AG10803 (cell line): Measurements from ENCODE around the gene FAM228A.

ENCODE experiments used
- DNase-seq: peaks from one replicate; pipeline ENCODE4 v3.0.0; 2010; ENCODE audit warnings: low read depth
- H3K4me3 ChIP-seq: 2 replicates; pipeline ENCODE4 v1.5.1; 2011; ENCODE audit warnings: mild to moderate bottlenecking, low read length, control low read depth
- CTCF ChIP-seq: conservative IDR thresholded peaks from 2 replicates; pipeline ENCODE4 v1.5.1; 2011; ENCODE audit warnings: mild to moderate bottlenecking, low read length, control low read depth, inconsistent platforms

The FAM228A gene

GRCh38 chr2:24208490-24208889, 33.6 kb downstream of the FAM228A start:
- no peak for TF ChIP-seq CTCF
- DNase-seq = no peak
- no peak overlapping the region for H3K4me3 ChIP-seq

DNA sequence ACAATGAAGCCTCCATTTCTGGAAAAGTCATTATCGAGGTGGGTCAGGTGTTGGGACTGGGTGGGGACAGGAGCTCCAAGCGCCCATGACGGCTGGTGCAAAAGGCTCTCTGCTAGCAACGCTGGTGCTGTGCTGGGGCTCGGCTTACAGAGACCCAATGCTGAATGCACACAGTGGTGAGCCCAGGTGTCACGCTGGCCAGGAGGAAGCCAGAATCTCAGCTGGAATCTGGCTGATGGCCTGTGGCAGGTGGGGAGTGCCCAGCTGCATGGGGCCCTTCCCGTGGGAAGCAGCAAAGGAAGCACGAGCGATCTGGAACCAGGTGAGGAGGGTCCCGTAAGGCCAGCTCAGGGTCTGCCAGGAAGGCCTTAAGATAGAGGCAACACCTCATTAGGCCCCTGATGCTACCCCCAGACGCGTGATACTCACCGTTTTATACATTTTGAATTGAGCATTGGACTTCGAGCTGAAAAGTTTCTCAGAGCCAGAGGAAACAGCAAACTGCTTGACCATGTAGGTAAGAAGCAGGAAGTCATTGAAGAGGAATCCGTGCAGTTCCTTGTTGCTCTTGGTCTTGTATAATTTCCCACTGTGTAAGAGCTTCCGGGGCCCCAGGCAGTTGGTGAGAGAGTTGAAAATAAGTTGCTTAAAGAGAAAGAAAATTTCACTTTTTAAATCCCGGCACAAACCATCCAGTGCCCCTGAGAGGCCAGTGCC, 34.7 kb downstream of the FAM228A start:
- DNase-seq = no peak
- H3K4me3 ChIP-seq = no peak overlapping the region
- TF ChIP-seq CTCF = no peak

- no peak for TF ChIP-seq CTCF
- no peak overlapping the region for H3K4me3 ChIP-seq
- no peak for DNase-seq
These were observed 35.2 kb downstream of the FAM228A start for GRCh38 chr2:24210106-24210455.

DNA sequence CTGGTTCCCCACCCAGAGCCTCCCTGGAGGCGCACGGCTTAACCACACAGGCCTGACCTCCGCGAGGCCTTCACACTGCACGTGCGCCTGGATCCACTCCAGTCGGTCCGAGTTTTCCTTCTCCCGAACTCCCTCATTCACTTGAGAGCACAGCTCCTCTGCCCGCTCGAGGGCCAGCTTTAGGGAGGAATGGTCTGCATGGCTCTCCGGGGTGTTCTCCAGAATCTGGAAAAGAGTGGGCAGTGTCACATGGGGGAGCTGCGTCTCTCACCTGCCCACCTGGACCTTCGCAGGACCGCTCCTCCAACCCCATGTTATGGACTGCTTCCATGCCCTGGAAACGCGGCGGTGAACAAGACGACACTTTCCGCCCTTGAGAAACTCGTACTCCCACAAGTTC, 35.9 kb downstream of the FAM228A start:
- H3K4me3 ChIP-seq = no peak overlapping the region
- TF ChIP-seq CTCF = no peak
- no peak for DNase-seq

DNA sequence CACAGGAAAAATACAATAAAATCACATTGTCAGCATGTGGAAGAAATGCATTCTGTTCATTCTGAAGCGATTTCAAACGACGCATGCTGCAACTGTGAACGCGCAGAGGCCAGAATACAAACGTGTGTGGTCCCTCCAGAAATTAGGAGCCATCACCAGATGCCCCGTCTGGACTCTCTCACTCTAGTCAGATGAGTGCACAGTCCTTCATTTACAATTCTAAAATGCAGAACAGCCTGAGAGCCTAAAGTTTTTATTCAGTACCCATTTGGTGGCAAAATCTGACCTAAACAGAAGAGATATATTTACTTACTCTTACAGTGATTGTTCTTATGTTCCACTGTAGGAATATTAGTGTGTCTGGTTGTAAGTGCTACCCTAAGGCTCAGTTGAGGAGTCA, 36.6 kb downstream of the FAM228A start:
- no peak for TF ChIP-seq CTCF
- DNase-seq = no peak
- H3K4me3 ChIP-seq = no peak overlapping the region

DNA sequence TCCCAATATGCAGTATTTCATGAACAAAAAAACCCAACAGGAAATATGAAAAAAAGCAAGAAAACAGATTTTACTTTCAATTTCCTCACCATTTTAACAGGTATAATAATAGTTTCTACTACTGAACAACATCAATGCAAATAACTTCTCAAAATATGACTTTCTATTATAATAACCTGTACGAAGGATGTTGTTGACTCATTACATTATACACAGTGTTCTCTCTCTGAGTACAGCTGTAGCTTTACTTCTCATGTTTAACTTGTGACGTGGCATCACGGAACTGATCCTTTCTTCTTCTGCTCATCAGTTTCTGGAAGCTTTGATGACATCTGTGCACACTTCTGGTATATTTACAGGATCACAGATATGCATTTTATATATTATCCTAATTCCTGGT, 40.0 kb downstream of the FAM228A start:
- no peak for TF ChIP-seq CTCF
- no peak overlapping the region for H3K4me3 ChIP-seq
- no peak for DNase-seq

GRCh38 chr2:24220554-24221291, 45.9 kb downstream of the FAM228A start:
- DNase-seq = no peak
- H3K4me3 ChIP-seq = no peak overlapping the region
- TF ChIP-seq CTCF = no peak
